ENCODE results near the gene KCNA10. TPM values are rescaled to one million over a fixed set of nuclear protein-coding genes. Genes with fewer than 3 reads are reported as not detected.

Gene KCNA10
- total RNA-seq, 1 donor, result not detected

GRCh38 chr1:110477041-110477440 lies 41.9 kb downstream of the KCNA10 start:
- no peak overlapping the region for H3K4me3 ChIP-seq (ENCODE audit: low read depth, low read length)
- DNase-seq (ENCODE audit: low read depth), result peak; percentile 75
- TF ChIP-seq, protein P1, sequence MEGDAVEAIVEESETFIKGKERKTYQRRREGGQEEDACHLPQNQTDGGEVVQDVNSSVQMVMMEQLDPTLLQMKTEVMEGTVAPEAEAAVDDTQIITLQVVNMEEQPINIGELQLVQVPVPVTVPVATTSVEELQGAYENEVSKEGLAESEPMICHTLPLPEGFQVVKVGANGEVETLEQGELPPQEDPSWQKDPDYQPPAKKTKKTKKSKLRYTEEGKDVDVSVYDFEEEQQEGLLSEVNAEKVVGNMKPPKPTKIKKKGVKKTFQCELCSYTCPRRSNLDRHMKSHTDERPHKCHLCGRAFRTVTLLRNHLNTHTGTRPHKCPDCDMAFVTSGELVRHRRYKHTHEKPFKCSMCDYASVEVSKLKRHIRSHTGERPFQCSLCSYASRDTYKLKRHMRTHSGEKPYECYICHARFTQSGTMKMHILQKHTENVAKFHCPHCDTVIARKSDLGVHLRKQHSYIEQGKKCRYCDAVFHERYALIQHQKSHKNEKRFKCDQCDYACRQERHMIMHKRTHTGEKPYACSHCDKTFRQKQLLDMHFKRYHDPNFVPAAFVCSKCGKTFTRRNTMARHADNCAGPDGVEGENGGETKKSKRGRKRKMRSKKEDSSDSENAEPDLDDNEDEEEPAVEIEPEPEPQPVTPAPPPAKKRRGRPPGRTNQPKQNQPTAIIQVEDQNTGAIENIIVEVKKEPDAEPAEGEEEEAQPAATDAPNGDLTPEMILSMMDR (IDR thresholded peaks at IDR 0.05; ENCODE audit: insufficient read depth, low read length), result no peak

- no peak for DNase-seq (ENCODE audit: low read depth)
- H3K4me3 ChIP-seq (ENCODE audit: low read depth, low read length), result no peak overlapping the region
- TF ChIP-seq, protein P1 (IDR thresholded peaks at IDR 0.05; ENCODE audit: insufficient read depth, low read length), result no peak
These were observed 42.8 kb downstream of the KCNA10 start for GRCh38 chr1:110476028-110476765.

DNA sequence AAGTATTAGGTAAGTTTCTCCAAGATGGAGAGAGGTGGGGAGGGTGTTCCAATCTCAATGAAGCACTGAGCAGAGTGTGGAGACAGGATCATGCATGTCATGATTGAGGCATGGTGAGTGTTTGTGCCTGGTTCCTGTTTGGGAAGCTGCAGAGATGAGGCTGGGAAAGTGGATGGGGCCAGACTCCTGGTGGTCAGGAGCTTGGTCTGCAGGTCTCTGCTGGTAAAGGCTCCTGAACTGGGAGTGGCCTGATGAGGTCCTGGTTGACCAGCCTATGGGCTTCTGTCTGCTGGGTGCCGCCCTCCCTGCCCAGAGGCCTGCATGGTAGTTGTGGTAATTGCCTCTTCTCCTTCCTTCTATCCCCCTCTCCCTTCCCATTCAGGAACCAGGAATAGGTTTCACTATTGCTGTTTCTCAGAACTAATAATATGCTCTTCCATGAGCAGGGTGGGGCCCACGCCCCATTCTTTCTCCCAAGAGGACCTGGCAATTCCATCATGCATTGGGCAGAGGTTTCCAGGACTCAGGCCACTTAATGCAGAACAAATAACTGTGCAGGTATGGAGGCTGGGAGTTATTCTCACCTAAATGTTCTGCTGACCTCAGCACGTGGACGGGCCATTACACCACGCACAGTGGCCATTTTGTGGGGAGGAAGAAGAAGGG lies 43.5 kb downstream of the KCNA10 start:
- no peak for DNase-seq (ENCODE audit: low read depth)
- TF ChIP-seq, protein P1 (IDR thresholded peaks at IDR 0.05; ENCODE audit: insufficient read depth, low read length), result no peak
- no peak overlapping the region for H3K4me3 ChIP-seq (ENCODE audit: low read depth, low read length)

GRCh38 chr1:110474444-110474843 lies 44.5 kb downstream of the KCNA10 start:
- no peak for DNase-seq (ENCODE audit: low read depth)
- no peak overlapping the region for H3K4me3 ChIP-seq (ENCODE audit: low read depth, low read length)
- TF ChIP-seq, protein P1 (IDR thresholded peaks at IDR 0.05; ENCODE audit: insufficient read depth, low read length), result no peak

DNA sequence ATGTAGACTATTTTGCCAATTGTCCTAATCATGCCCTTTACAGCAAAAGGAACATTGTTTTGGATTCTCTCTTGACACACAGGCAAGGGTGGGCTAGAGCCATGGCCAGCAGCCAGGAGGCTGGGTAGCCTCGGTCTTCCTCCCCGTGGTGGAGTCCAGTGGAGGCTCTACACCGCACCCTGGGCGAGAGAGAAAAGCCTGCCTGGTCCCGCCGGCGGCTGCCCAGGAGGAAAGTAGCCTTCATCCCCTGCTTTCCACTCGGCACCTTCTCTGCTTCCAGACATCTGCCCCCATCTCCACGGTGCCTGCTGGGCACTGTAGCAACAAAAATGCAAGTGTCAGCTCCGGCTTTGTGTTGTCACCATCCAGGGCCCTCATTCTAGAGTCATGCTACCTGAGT lies 46.4 kb downstream of the KCNA10 start:
- no peak for DNase-seq (ENCODE audit: low read depth)
- TF ChIP-seq, protein P1 (IDR thresholded peaks at IDR 0.05; ENCODE audit: insufficient read depth, low read length), result no peak
- no peak overlapping the region for H3K4me3 ChIP-seq (ENCODE audit: low read depth, low read length)

GRCh38 chr1:110471131-110471530 lies 47.8 kb downstream of the KCNA10 start:
- TF ChIP-seq, protein P1 (IDR thresholded peaks at IDR 0.05; ENCODE audit: insufficient read depth, low read length), result no peak
- H3K4me3 ChIP-seq (ENCODE audit: low read depth, low read length), result no peak overlapping the region
- DNase-seq (ENCODE audit: low read depth), result no peak

Other genes starting within 250 kb of the KCNA10 start
- gene RBM15, start 179.8 kb downstream of the KCNA10 start, total RNA-seq (ENCODE audit: low replicate concordance), result 23.1 and 43.9 TPM in 2 replicates
- gene SLC16A4, start 128.1 kb downstream of the KCNA10 start, total RNA-seq (ENCODE audit: low replicate concordance), result 36.8 and 71.9 TPM in 2 replicates
- gene LAMTOR5, start 111.5 kb downstream of the KCNA10 start, total RNA-seq (ENCODE audit: low replicate concordance), result 43.3 and 96.5 TPM in 2 replicates
- not detected in 2 replicates for gene PROK1, start 68.0 kb downstream of the KCNA10 start, total RNA-seq (ENCODE audit: low replicate concordance)
- gene KCNA2, start 87.2 kb upstream of the KCNA10 start, total RNA-seq (ENCODE audit: low replicate concordance), result not detected in 2 replicates
- gene KCNA3, start 155.8 kb upstream of the KCNA10 start, total RNA-seq (ENCODE audit: low replicate concordance), result under 0.01 TPM in 1 of 2 replicates, not detected in the other

All from fibroblast of the aortic adventitia (primary cell).